HG03097 (cell line): Measurements from ENCODE around the gene LILRA2.
"Not testable (repeated sequence)": the region's sequence is repeated elsewhere in the genome, so short reads cannot be mapped to it uniquely, and the experiment has no call there.

Experiments used
- ATAC-seq: cut with Tn5 transposase; IDR thresholded peaks from one replicate; pipeline ENCODE4 v1.9.1; 2021; ENCODE audit not compliant: unreplicated experiment, low FRiP score

Gene LILRA2

DNA sequence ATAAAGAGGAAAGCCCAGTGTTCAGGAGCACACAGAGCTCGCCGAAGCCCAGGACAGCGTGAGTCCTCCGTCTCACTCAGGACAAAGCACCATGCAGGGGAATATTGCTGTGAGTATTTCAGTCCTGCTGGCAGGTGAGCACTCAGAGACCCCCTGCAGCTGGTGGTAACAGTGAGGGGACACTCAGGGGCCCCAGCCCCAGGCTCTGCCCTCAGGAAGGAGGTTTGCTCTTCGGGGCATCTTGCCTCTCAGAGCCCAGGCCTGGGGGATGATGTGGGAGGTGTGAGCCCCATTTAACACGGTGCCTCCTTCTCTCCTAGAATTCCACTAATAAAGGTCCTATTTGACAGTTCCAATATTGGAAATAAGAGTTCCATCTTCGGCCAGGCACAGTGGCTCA, 34.6 kb downstream of the LILRA2 start:
- no peak for ATAC-seq

GRCh38 chr19:54608792-54609191, 35.2 kb downstream of the LILRA2 start:
- ATAC-seq, result no peak

GRCh38 chr19:54609356-54609791, 35.8 kb downstream of the LILRA2 start:
- ATAC-seq, result no peak

DNA sequence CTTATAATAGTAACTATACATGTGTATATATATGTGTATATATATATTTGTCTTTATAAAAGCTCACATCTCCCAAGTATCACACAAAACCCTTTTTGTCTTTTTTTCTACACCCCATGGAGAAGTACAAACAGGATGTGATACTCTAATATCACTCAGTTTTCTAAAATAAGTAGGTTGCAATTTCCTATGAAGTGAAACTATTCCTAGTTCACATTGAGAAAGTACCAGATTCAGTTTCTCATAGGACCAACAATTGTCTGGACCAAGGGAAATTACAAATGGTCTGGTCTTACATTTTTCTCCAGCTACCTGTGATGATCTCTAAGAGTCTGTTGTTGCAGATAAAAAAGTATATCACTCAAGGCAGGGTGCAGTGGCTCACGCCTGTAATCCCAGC, 38.8 kb downstream of the LILRA2 start:
- no peak for ATAC-seq

GRCh38 chr19:54614726-54615125, 41.1 kb downstream of the LILRA2 start:
- ATAC-seq, result no peak

GRCh38 chr19:54616057-54616456, 42.5 kb downstream of the LILRA2 start:
- peak; percentile 38 for ATAC-seq

- ATAC-seq, result peak; percentile 58
Observed at GRCh38 chr19:54616821-54617560, 43.4 kb downstream of the LILRA2 start.

GRCh38 chr19:54620464-54620863, 46.9 kb downstream of the LILRA2 start:
- ATAC-seq, result no peak

GRCh38 chr19:54622431-54622830, 48.8 kb downstream of the LILRA2 start:
- ATAC-seq, result no peak

GRCh38 chr19:54624234-54624633, 50.6 kb downstream of the LILRA2 start:
- not testable (repeated sequence) for ATAC-seq

DNA sequence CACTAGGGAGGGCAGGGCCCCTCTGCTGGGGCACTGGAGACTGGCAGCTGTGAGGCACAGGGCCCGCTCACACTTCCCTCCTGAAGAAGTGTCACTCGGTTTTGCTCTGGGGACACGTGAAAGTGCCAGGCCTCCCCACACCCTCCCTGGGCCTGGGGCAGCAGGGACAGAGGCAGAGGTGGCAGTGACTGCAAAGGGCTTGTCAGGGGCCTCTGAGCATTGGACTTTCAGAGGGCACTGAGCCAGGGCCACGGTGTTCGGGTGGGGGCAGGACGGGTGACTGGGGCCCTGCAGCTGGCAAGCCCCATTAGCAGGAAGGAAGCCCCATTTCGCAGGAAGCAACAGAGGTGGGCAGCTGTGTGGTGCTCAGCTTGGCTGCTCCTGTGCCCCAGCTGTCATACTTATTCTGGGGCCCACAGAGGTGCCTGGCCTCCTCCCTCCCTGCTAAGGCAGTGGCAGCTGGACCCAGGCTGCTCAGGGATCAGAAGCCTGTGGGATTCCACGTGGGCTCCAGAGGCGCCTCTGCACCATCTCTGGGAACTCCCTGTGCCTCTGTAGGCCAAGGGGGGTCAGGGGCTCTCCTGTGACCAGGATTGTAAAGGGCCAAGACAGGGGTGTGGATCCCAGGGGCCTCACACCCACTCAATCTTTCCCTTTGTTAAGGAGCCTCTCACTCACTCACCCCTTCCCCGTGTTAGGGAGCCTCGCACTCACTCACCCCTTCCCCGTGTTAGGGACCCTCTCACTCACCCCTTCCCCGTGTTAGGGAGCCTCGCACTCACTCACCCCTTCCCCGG, 51.5 kb downstream of the LILRA2 start:
- not testable (repeated sequence) for ATAC-seq

- ATAC-seq, result no peak
Observed at GRCh38 chr19:54626757-54627156, 53.2 kb downstream of the LILRA2 start.

DNA sequence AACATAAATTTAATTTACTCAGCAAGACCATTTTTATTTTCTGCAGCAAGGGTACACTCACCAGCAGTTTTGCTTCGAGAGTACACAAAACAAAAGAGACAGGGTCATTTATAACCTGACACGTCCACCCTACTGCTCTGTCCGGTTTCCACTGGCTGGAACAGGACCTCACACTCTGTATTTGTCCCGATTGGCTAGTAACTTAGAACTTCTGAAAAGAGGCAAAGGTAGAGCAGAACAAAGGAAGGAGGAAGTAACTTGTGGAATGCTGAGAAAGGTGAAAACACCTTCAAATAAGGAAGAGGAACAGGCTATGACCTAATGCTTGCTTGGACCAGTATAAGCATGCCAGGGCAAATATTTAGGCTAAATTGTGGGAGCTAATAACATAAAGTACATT, 54.3 kb downstream of the LILRA2 start:
- ATAC-seq, result not testable (repeated sequence)

- ATAC-seq, result not testable (repeated sequence)
Observed at GRCh38 chr19:54630262-54630661, 56.7 kb downstream of the LILRA2 start, which contains the start of gene LILRB1. TSS of gene LILRB1 (plus strand) at chr19:54630484. CDS start at chr19:54631074, 590 bp downstream.

- no peak for ATAC-seq
Observed at GRCh38 chr19:54630782-54631181, 57.2 kb downstream of the LILRA2 start.

DNA sequence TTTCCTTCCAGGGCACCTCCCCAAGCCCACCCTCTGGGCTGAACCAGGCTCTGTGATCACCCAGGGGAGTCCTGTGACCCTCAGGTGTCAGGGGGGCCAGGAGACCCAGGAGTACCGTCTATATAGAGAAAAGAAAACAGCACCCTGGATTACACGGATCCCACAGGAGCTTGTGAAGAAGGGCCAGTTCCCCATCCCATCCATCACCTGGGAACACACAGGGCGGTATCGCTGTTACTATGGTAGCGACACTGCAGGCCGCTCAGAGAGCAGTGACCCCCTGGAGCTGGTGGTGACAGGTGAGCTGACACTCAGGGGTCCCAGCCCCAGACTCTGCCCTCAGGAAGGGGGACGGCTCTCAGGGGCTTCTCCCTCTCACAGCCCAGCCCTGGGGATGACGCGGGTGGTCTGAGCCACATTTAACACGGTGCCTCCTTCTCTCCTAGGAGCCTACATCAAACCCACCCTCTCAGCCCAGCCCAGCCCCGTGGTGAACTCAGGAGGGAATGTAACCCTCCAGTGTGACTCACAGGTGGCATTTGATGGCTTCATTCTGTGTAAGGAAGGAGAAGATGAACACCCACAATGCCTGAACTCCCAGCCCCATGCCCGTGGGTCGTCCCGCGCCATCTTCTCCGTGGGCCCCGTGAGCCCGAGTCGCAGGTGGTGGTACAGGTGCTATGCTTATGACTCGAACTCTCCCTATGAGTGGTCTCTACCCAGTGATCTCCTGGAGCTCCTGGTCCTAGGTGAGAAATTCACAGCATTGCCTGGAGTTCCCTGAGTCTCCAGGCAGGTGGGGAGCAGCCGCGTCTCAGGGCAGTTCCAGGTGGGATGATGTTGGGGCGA, 58.1 kb downstream of the LILRA2 start:
- not testable (repeated sequence) for ATAC-seq

DNA sequence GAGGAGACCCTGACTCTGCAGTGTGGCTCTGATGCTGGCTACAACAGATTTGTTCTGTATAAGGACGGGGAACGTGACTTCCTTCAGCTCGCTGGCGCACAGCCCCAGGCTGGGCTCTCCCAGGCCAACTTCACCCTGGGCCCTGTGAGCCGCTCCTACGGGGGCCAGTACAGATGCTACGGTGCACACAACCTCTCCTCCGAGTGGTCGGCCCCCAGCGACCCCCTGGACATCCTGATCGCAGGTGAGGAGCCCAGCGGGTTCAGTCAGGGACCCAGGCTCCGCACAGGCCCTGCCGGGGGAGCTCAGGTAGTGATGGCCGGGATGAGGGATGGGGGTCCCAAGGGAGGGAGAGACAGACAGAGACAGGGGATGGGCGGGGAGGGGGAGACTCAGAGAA, 58.9 kb downstream of the LILRA2 start:
- ATAC-seq, result not testable (repeated sequence)

- ATAC-seq, result no peak
Observed at GRCh38 chr19:54633401-54633800, 59.8 kb downstream of the LILRA2 start.

- not testable (repeated sequence) for ATAC-seq
Observed at GRCh38 chr19:54636081-54636480, 62.5 kb downstream of the LILRA2 start.

DNA sequence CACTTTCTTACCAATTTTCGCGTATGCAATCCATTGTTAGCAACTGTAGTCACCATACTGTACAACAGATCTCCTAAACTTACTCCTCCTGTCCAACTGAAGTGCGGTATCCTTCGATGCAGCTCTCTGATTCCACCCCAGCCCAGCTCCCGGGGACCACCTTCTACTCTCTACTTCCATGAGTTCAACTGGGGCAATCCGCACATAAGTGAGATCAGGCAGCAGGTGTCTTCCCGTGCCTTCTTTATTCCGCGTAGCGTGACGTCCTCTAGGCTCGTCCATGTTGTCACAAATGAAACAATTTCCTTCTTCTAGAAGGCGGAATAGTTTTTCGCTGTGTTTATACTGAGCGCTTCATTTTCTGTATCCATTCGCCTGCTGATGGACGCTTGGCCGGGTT, 65.1 kb downstream of the LILRA2 start:
- ATAC-seq, result no peak
